GM12878 (cell line): ENCODE measurements around the gene EPAS1. TPM values are rescaled to one million over a fixed set of nuclear protein-coding genes. Genes with fewer than 3 reads are reported as not detected.

ENCODE experiments used
- ATAC-seq: fragments of 200-7000 bp; cut with Tn5 transposase; 3 replicates; pipeline ENCODE4 v1.9.1; 2020; ENCODE audit warnings: mild to moderate bottlenecking, moderate library complexity
- BruUV-seq: library from RNA; stranded (reverse); fragments of 400-500 nt; replicated peaks from 2 replicates; lab custom pipeline; 2021; lab: Mats Ljungman, UMichigan
- CTCF ChIA-PET: fragments of 300-600 bp; sonication (Branson Sonifier 250); formaldehyde crosslinking; extraction: SDS; loops from one replicate; lab custom pipeline; 2021; ENCODE audit warnings: inconsistent platforms; lab: Yijun Ruan, JAX
- POLR2A ChIA-PET: fragments of 350-600 bp; formaldehyde crosslinking; extraction: SDS; loops from one replicate; lab custom pipeline; 2021; ENCODE audit warnings: inconsistent platforms; lab: Charles Lee
- RAD21 ChIA-PET: fragments of 300-600 bp; sonication (Branson Sonifier 250); formaldehyde crosslinking; loops from one replicate; lab custom pipeline; 2023; ENCODE audit warnings: antibody characterized with exemption; ENCODE audit not compliant: unreplicated experiment; lab: Charles Lee
- SMC1A ChIA-PET: fragments of 300-600 bp; sonication (Branson Sonifier 250); formaldehyde crosslinking; loops from one replicate; lab custom pipeline; 2023; ENCODE audit not compliant: unreplicated experiment, uncharacterized antibody; lab: Charles Lee
- DNase-seq: peaks from one replicate; pipeline ENCODE4 v3.0.0-alpha.2; 2011; ENCODE audit warnings: low read depth, low spot score
- FAIRE-seq: peaks from 3 replicates; lab custom pipeline; 2011; peaks lifted over from hg19 to GRCh38; lab: Jason Lieb, UNC
- H2AFZ ChIP-seq: 2 replicates; pipeline ENCODE4 v1.6.0; 2011; ENCODE audit warnings: low read depth, low read length, control low read depth; ENCODE audit not compliant: control insufficient read depth
- H3K27ac ChIP-seq: 2 replicates; pipeline ENCODE4 v1.5.1; 2011; ENCODE audit warnings: control low read depth; ENCODE audit not compliant: control insufficient read depth, insufficient read depth
- H3K27me3 ChIP-seq, 2 experiments: replicated peaks in 1 of 2; 2 replicates each; pipeline versions ENCODE4 v1.6.0 to v1.6.1; 2011; ENCODE audit warnings: low read length in 1 of 2; ENCODE audit not compliant: control insufficient read depth in 2 of 2, insufficient read depth in 2 of 2
- H3K36me3 ChIP-seq, 2 experiments: 2 replicates each; pipeline ENCODE4 v1.5.1; 2011; ENCODE audit warnings: low read length in 1 of 2; ENCODE audit not compliant: control insufficient read depth in 2 of 2, insufficient read depth in 2 of 2
- H3K4me1 ChIP-seq: 2 replicates; pipeline ENCODE4 v1.6.1; 2011; ENCODE audit warnings: mild to moderate bottlenecking, low read length, moderate library complexity, mixed read lengths; ENCODE audit not compliant: control insufficient read depth, insufficient read depth
- H3K4me2 ChIP-seq: 2 replicates; pipeline ENCODE4 v1.6.0; 2011; ENCODE audit warnings: control low read depth; ENCODE audit not compliant: control insufficient read depth, insufficient read depth
- H3K4me3 ChIP-seq: fragments of 200-600 bp; sonication (generic); 2 replicates; pipeline ENCODE4 v1.5.1; 2016
- H3K79me2 ChIP-seq: 2 replicates; pipeline ENCODE4 v1.6.0; 2011; ENCODE audit warnings: low read length; ENCODE audit not compliant: control insufficient read depth, insufficient read depth
- H3K9ac ChIP-seq: 2 replicates; pipeline ENCODE4 v1.8.0; 2011; ENCODE audit warnings: low read length, control low read depth, mixed read lengths; ENCODE audit not compliant: control insufficient read depth, insufficient read depth
- H3K9me3 ChIP-seq: replicated peaks from 3 replicates; pipeline ENCODE4 v1.5.1; 2011; ENCODE audit warnings: mild to moderate bottlenecking, low read length; ENCODE audit not compliant: control insufficient read depth, insufficient read depth
- H4K20me1 ChIP-seq: 2 replicates; pipeline ENCODE4 v1.6.0; 2011; ENCODE audit not compliant: control insufficient read depth, insufficient read depth
- LARP7 ChIP-seq: fragments of 450-650 bp; IDR thresholded peaks from 2 replicates; pipeline ENCODE4 v1.6.1; 2017; ENCODE audit warnings: mild to moderate bottlenecking
- PAX8 ChIP-seq: fragments of 450-650 bp; IDR thresholded peaks from 2 replicates; pipeline ENCODE4 v1.6.1; 2017; ENCODE audit warnings: mild to moderate bottlenecking, moderate library complexity
- WGBS: methylation state at CpG from one replicate; pipeline ENCODE4 v1.1.6; 2016; ENCODE audit warnings: low lambda C conversion rate; ENCODE audit not compliant: insufficient replicate concordance, insufficient coverage; ENCODE audit errors: missing lambda C conversion rate; 5-methylcytosine and 5-hydroxymethylcytosine counted together
- in situ Hi-C: fragments of 300-500 bp; cut with MboI; formaldehyde crosslinking; loops from 9 replicates; pipeline ENCODE4 v1.14.3; 2018; ENCODE audit warnings: mixed read lengths
- intact Hi-C: fragments of 100-400 bp; cut with micrococcal nuclease; formaldehyde crosslinking; loops from one replicate; pipeline ENCODE4 v1.14.2; 2022; ENCODE audit not compliant: unreplicated experiment
- polyA plus RNA-seq, 11 experiments: library from polyadenylated mRNA; depleted of rRNA in 4 of 11; unstranded in 6 of 11; stranded (reverse) in 5 of 11; fragments of >200 nt; fragmentation: Nextera tagmentation in 4 of 11; fragmentation: Illumina TruSeq in 1 of 11; extraction: Ambion mirVana in 4 of 11; extraction: Trizol in 1 of 11; gene quantifications; 1 replicate in 1 of 11; 2 replicates in 10 of 11; pipeline versions ENCODE4 v1.2.1 to v1.2.3, GENCODE V29; 2011 to 2016; ENCODE audit warnings: inconsistent platforms in 2 of 11, missing spikeins in 2 of 11, low read depth in 1 of 11
- total RNA-seq, 4 experiments: library from RNA; depleted of rRNA in 3 of 4; stranded (reverse); fragments of >200 nt in 3 of 4; fragmentation: Illumina TruSeq in 1 of 4; extraction: Trizol in 1 of 4; gene quantifications; 2 replicates each; pipeline versions ENCODE4 v1.2.1 to v1.2.3, GENCODE V29; 2013 to 2021
- TF ChIP-seq, protein P1 (sequence below): fragments of 450-650 bp; formaldehyde crosslinking; IDR thresholded peaks from 2 replicates; pipeline ENCODE4 v1.4.0; 2022; ENCODE audit warnings: mild to moderate bottlenecking, moderate library complexity

Gene EPAS1
- total and polyA plus RNA-seq, 10 of the 15 experiments (the other 5 are each of a cell fraction or from before 2014, with no cell fraction given): 0.11 to 22.0 (median 1.3) TPM; not detected in 1

DNA sequence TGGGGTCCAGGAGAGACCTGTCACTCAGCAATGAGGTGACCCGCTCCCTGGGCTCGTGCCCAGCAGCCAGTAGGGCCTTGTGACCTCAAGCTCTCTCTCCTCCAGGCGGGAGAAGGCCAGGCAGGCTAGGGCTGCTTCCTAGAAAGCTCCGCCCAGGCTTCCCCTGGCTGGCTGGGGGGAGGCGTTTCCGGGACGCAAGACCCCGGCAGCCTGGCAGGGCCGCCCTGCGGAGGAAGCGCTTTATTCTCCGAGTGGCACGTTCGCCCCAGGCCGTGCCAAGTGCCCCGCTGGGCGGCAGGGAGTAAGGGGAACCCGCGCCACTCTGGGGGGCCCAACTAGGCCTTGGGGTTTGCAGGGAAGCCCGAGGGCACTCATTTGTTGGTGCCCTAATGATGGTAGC lies 21.2 kb upstream of the EPAS1 start:
- Histone ChIP-seq H3K27ac (no peak overlapping the region), H3K4me2 (no peak overlapping the region), H2AFZ (no peak overlapping the region), H3K9me3 (no peaks in the 10 kb centered on the region), H3K27me3 (no peaks in the 10 kb centered on the region; a peak in 1 of 4 replicates), H3K9ac (no peak overlapping the region), H4K20me1 (no peaks in the 10 kb centered on the region), H3K36me3 (no peaks in the 10 kb centered on the region), H3K4me1 (no peaks in the 10 kb centered on the region), H3K79me2 (no peaks in the 10 kb centered on the region), H3K4me3 (no peak overlapping the region)
- DNase-seq (no peak), ATAC-seq (no peak), FAIRE-seq (no peak)
- in situ Hi-C loops: no loop called here
- ChIA-PET POLR2A (no interaction called here), SMC1A (interaction anchor here (0.7 to 2.0 kb wide), 3 partner anchors 29 to 195 kb away, joined by 3 to 7 read pairs (median 5); no protein-coding TSS in a partner anchor), CTCF (interaction anchor here (0.8 to 2.7 kb wide), 3 partner anchors 19 to 198 kb away, joined by 3 to 8 read pairs (median 3); no protein-coding TSS in a partner anchor), RAD21 (no interaction called here)
- TF ChIP-seq LARP7 (no peak), PAX8 (no peak)
- TF ChIP-seq, protein P1, sequence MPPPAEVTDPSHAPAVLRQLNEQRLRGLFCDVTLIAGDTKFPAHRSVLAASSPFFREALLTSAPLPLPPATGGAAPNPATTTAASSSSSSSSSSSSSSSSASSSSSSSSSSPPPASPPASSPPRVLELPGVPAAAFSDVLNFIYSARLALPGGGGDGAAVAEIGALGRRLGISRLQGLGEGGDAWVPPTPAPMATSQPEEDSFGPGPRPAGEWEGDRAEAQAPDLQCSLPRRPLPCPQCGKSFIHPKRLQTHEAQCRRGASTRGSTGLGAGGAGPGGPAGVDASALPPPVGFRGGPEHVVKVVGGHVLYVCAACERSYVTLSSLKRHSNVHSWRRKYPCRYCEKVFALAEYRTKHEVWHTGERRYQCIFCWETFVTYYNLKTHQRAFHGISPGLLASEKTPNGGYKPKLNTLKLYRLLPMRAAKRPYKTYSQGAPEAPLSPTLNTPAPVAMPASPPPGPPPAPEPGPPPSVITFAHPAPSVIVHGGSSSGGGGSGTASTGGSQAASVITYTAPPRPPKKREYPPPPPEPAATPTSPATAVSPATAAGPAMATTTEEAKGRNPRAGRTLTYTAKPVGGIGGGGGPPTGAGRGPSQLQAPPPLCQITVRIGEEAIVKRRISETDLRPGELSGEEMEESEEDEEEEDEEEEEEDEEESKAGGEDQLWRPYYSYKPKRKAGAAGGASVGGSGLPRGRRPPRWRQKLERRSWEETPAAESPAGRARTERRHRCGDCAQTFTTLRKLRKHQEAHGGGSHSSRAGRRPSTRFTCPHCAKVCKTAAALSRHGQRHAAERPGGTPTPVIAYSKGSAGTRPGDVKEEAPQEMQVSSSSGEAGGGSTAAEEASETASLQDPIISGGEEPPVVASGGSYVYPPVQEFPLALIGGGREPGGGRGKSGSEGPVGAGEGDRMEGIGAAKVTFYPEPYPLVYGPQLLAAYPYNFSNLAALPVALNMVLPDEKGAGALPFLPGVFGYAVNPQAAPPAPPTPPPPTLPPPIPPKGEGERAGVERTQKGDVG (CRISPR knock-in tag): no peak
- no TSS peak for BruUV-seq
- intact Hi-C loops: no loop called here
- WGBS: 14% methylated on average over 20 of the region's 20 CpGs
